Activated CD4-positive, alpha-beta memory T cell treated with anti-CD3 and anti-CD28 coated beads, Interleukin-2, amount 10 ng/mL, durations not matched to agents 7 days and 5 days (primary cell): ENCODE data around the gene ZFYVE28. TPM values are rescaled to one million over a fixed set of nuclear protein-coding genes. Genes with fewer than 3 reads are reported as not detected.

ENCODE experiments used
- CTCF ChIA-PET: fragments of 350-600 bp; sonication (Branson Sonifier 250); formaldehyde crosslinking; loops from one replicate; lab custom pipeline; 2021; ENCODE audit warnings: antibody characterized with exemption, inconsistent platforms; lab: Charles Lee
- POLR2A ChIA-PET: fragments of 350-600 bp; sonication (Branson Sonifier 250); formaldehyde crosslinking; loops from one replicate; lab custom pipeline; 2021; ENCODE audit warnings: antibody characterized with exemption; lab: Charles Lee
- DNase-seq: peaks from one replicate; pipeline ENCODE4 v3.0.0-alpha.2; 2020
- H3K27ac Mint-ChIP-seq: one replicate; pipeline ENCODE4 v1.8.0; 2021; ENCODE audit warnings: mild to moderate bottlenecking, mixed read lengths
- H3K27me3 Mint-ChIP-seq: one replicate; pipeline ENCODE4 v1.8.0; 2021; ENCODE audit warnings: mixed read lengths
- H3K36me3 Mint-ChIP-seq: one replicate; pipeline ENCODE4 v1.8.0; 2021; ENCODE audit warnings: low read depth, mixed read lengths
- H3K4me1 Mint-ChIP-seq: one replicate; pipeline ENCODE4 v1.8.0; 2021; ENCODE audit warnings: mixed read lengths
- H3K4me3 Mint-ChIP-seq: one replicate; pipeline ENCODE4 v1.8.0; 2021; ENCODE audit warnings: mild to moderate bottlenecking, mixed read lengths
- H3K9me3 Mint-ChIP-seq: one replicate; pipeline ENCODE4 v1.8.0; 2021; ENCODE audit warnings: mixed read lengths
- total RNA-seq, 2 experiments: library from RNA; stranded (reverse); gene quantifications; one replicate each; pipeline ENCODE4 v1.2.3, GENCODE V29; 2021

ZFYVE28 gene
- total RNA-seq, 2 experiments from 2014 or later = 38.9 to 40.1 TPM

DNA sequence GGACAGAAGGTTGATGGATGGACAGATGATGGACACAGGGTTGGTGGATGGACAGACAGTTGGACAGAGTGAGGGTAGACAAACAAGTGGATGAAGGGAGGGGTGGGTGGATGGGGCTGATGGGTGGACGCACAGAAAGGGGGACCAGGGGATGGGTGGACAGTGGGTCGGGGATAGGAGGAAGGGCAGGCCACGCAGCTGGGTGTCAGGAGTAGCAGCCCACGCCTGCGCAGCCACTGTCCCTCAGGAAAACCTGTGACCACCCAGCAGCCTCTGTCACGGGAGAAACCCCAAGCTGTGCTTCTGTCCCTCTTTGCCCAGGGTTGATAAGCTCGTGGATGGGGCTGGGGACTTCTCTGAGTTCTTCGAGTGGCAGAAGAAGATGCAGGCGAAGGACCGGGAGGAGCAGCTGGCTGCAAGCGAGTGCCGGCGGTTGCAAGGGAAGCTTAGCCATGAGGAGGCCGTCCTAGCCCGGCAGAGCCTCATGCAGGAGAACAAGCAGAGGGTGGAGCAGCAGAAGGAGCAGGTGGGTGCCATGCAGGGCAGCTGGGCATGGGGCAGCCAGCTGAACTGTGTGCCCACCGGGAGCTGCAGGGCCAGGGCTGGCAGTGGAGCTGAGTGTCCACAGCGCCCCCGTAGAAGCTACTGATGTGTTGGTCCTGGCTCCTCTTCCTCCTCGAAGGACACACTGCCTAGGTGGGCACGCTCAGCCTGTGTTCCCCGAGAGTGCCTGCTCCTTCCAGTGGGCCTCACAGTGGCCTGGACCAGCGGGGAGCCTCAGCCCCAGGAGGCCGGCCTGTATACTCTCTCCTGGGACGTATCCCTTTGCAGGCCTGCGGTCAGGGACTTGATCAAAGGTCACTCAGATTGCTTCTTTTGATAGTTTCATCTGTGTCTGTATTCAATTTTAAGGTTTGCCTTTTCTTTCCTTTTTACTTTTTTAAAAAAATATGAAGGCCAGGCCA lies 33.7 kb upstream of the ZFYVE28 start:
- Mint-ChIP-seq H3K4me3 (no peak overlapping the region), H3K27me3 (peaks cover 2% of the 10 kb centered on the region), H3K36me3 (no peaks in the 10 kb centered on the region), H3K4me1 (no peaks in the 10 kb centered on the region), H3K27ac (no peak overlapping the region), H3K9me3 (no peaks in the 10 kb centered on the region)
- ChIA-PET CTCF (no interaction called here), POLR2A (no interaction called here)
- no peak for DNase-seq

DNA sequence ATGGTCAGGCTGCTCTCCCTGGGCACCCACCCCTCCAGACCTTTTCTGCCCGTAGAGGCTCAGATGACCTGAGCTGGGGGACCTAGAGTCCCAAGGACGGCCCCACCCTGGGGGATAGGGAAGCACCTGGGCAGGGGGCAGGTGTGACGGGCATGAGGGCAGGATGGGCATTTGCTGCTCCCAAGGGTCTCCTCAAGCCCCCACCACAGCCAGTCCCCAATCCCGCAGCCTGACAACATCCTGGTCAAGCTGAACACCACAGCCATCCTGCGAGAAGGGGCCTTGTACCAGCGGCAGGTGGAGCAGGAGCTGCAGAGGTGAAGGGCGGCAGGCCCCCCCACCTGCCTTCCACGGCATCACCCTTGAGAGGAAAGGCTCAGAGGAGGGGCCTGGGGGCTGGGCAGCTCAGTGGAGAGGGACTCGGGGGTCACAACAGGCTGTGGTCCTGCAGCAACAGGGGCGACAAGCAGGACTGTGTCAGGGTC lies 32.6 kb upstream of the ZFYVE28 start:
- H3K9me3 Mint-ChIP-seq = no peaks in the 10 kb centered on the region
- H3K4me1 Mint-ChIP-seq = no peaks in the 10 kb centered on the region
- DNase-seq = no peak
- ChIA-PET CTCF (no interaction called here), POLR2A (interaction anchor here (0.8 kb wide), 1 partner anchor 222 kb away, joined by 3 read pairs; no protein-coding TSS in a partner anchor)
- H3K4me3 Mint-ChIP-seq = no peak overlapping the region
- H3K27me3 Mint-ChIP-seq = peaks cover 2% of the 10 kb centered on the region
- no peak overlapping the region for H3K27ac Mint-ChIP-seq
- no peaks in the 10 kb centered on the region for H3K36me3 Mint-ChIP-seq

DNA sequence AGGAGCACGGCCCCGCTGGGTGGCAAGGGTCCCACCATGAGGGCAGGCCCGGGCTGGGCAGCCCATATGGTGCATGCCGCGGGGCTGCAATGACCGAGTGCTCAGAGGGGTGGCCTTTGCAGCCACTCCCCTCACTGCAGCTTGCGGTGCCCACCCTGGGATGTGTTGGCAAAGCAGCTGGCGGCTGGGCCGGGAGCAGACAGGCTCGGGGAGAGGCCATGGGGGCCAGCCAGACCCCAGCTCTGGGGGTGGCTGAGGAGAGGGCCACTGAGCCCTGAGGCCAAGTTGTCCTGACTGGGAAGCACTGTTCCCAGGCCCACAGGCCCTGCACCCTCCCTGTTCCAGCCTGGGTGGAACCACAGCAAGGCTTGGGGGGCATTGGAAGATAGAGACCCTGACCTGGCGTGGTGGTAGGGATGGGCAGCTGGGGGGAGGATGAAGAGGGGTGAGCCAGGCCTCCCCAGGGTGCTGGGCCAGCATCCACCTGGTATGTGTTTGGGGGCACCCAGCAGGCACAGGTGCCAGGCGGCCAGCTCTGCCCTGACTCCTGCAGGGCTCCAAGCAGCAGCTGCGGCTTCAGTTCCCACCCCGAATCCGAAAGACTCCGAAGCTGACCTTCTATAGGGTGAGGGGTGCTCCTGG lies 32.1 kb upstream of the ZFYVE28 start:
- H3K36me3 Mint-ChIP-seq = no peaks in the 10 kb centered on the region

DNA sequence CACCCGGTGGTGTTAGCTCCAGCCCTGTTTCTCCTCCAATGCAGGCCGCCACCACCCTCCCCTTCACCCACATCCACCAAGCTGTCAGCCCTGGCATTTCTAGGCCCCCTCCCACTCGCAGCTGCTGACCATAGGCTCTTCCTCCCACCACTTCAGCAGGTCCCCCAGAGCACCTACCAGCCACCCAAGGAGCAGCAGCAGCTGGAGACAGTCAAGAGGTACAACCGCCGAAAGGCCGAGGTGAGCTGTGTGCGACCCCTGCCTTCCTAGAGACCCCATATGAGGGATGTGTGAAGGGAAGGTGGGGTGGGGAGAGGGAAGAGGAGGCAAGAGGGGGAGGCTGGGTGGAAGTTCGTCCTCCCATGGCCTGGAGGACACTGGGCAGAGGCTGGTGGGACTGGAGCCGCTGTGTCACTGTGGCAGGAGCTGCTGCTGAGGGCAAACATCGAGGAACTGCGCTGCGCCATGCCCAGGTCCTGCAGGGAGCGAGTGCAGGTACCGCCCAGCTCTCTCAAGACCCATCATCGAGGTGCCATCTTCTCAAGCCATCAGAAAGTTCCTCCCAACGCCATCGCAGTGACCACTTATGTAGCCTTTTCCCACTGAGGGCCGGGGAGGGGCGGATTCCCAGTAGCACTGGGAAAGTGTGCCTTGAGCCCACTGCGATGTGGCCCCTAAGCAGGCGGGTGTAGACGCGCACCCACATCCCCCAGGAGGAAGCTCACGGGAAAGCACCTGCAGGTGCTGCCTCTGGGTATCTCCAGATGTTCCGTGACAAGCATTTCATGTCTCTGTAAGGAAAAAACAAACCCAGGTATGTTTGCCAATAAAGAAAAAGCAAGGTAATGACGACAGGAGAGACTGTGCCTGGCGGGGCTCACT lies 31.3 kb upstream of the ZFYVE28 start:
- CTCF ChIA-PET = no interaction called here
- DNase-seq = no peak
- Mint-ChIP-seq H3K9me3 (no peaks in the 10 kb centered on the region), H3K4me1 (no peaks in the 10 kb centered on the region), H3K27me3 (peaks cover 2% of the 10 kb centered on the region), H3K4me3 (no peak overlapping the region), H3K27ac (no peak overlapping the region), H3K36me3 (no peaks in the 10 kb centered on the region)
- POLR2A ChIA-PET = interaction anchor here (0.8 to 1.4 kb wide), 2 partner anchors 223 to 229 kb away, joined by 3 read pairs; no protein-coding TSS in a partner anchor

More for the DNA sequence above, 32.1 kb upstream of the ZFYVE28 start:
- no peak for DNase-seq
- ChIA-PET CTCF (no interaction called here), POLR2A (interaction anchor here (0.8 kb wide), 1 partner anchor 222 kb away, joined by 3 read pairs; no protein-coding TSS in a partner anchor)
- H3K4me1 Mint-ChIP-seq = no peaks in the 10 kb centered on the region
- H3K4me3 Mint-ChIP-seq = no peak overlapping the region
- H3K27ac Mint-ChIP-seq = no peak overlapping the region
- H3K9me3 Mint-ChIP-seq = no peaks in the 10 kb centered on the region
- H3K27me3 Mint-ChIP-seq = peaks cover 2% of the 10 kb centered on the region

DNA sequence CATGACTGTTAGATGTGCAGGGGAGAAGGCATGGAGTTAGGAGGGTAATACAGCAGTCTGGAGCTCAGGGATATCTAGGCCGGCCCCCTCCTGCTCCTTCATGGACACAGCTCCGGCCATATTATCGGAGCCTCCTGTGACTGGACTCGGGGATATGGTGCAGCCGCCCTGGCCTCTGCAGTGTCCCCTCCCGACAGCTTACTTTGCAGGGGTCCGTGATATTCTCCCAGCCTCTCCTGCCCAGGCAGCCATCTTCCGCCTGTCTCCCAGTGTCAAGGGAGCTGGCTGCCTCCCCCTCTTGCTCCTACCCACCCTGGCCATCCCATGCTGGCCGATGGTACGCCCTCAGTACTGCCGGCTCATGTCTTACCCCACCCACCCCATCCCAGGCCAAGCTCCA lies 30.6 kb upstream of the ZFYVE28 start:
- Mint-ChIP-seq H3K4me3 (no peak overlapping the region), H3K9me3 (no peaks in the 10 kb centered on the region), H3K36me3 (no peaks in the 10 kb centered on the region), H3K27me3 (peaks cover 2% of the 10 kb centered on the region), H3K4me1 (no peaks in the 10 kb centered on the region), H3K27ac (no peak overlapping the region)
- DNase-seq = no peak
- POLR2A ChIA-PET = interaction anchor here (1.4 kb wide), 1 partner anchor 229 kb away, joined by 3 read pairs; no protein-coding TSS in a partner anchor
- CTCF ChIA-PET = no interaction called here

DNA sequence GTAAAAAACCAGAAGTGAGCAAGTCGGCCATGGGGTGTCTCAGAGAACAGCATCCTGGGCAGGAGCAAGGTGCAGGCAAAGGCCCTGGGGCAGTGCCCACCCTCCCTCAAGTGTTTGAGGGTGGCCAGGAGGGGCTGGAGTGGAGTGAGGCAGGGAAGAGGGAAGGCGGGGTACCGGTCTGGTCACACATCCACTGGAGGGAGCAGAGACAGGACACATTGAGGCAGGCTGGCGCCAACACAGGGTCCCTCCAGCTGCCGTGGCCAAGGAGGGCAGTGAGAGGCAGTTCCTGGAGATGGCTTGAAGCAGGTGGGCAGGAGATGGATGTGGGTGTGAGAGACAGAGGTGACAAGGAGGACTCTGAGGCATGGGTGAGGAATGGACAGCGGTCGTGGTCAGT lies 30.1 kb upstream of the ZFYVE28 start:
- no peak for DNase-seq
- H3K4me3 Mint-ChIP-seq = no peak overlapping the region
- ChIA-PET POLR2A (interaction anchor here (1.4 kb wide), 1 partner anchor 228 kb away, joined by 3 read pairs; no protein-coding TSS in a partner anchor), CTCF (no interaction called here)
- no peaks in the 10 kb centered on the region for H3K9me3 Mint-ChIP-seq
- H3K4me1 Mint-ChIP-seq = no peaks in the 10 kb centered on the region
- H3K36me3 Mint-ChIP-seq = no peaks in the 10 kb centered on the region
- no peak overlapping the region for H3K27ac Mint-ChIP-seq
- peaks cover 2% of the 10 kb centered on the region for H3K27me3 Mint-ChIP-seq

DNA sequence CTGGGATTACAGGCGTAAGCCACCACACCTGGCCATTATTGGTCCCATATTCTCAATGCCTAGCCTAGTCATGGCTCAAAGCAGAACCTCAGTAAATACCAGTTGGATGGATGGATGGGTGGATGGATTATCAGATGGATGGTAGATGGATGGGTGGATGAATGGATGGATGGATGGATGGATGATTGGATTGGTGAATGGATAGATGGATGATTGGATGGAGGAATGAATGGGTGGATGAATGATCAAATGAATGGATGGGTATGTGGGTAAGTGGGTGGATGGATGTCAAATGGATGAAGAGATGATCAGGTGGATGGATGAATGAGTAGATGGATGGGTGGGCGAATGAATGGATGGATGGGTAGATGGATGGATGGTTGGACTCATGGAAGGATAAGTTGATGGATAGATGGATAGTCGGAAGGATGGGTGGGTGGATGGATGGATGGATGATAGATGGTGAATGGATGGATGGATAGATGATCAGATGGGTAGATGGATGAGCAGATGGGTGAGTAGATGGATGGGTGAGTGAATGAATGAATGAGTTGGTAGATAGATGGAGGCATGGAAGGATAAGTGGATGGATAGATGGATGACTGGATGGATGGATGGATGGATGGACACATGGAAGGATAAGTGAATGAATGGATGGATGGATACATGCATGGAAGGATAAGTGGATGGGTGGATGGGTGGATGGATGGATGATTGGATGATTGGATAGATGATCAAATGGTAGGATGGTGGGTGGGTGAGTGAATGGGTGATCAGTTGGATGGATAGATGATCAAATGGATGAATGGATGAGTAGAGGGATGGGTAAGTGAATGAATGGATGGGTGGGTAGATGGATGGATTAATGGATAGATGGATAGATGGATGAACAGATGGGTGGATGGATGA lies 28.5 kb upstream of the ZFYVE28 start:
- POLR2A ChIA-PET = no interaction called here
- H3K36me3 Mint-ChIP-seq = no peaks in the 10 kb centered on the region
- H3K27ac Mint-ChIP-seq = no peak overlapping the region
- H3K4me1 Mint-ChIP-seq = no peaks in the 10 kb centered on the region
- CTCF ChIA-PET = no interaction called here
- H3K9me3 Mint-ChIP-seq = no peaks in the 10 kb centered on the region
- no peak overlapping the region for H3K4me3 Mint-ChIP-seq
- peaks cover 2% of the 10 kb centered on the region for H3K27me3 Mint-ChIP-seq
- no peak for DNase-seq

DNA sequence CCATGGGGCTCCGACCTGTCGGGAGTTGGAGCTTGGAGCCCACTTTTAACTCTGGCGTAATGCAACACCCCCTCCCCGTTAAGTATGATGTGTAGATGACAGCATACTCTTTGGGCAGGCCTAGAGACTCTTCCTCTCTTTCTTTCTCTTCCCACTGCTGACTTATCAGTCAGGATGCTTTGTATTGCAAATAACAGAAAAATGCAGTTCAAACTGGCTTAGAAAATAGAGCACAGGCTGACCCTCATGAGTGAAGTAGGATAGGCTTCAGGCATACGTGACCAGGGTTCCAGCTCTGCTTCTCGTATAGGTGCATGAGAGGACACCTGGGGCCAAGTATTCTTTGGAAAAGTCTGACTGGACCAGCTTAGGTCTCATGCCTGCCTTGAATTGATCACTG lies 27.1 kb upstream of the ZFYVE28 start:
- no peaks in the 10 kb centered on the region for H3K36me3 Mint-ChIP-seq

DNA sequence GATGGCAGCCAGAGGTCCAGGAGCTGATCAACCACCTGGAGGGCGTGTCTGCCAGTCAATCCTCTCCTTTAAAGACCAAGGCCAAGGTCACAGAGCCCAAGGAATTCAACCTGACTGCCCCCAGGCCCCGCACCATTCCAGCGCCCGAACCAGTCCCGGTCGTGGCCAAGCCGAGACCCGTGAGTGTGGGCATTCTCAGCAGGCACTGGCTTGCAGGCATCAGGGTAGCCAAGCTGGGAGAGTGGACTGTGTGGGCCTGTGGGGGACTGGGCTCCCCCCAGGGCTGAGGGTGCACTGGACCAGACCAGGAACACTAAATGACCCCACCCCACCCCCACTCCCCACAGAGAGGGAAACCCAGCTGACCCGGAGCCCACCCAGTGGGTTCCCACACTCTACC lies 26.7 kb upstream of the ZFYVE28 start:
- Mint-ChIP-seq H3K4me3 (no peak overlapping the region), H3K9me3 (no peaks in the 10 kb centered on the region), H3K36me3 (no peaks in the 10 kb centered on the region), H3K27me3 (no peaks in the 10 kb centered on the region), H3K27ac (no peak overlapping the region), H3K4me1 (peaks cover 5% of the 10 kb centered on the region)
- CTCF ChIA-PET = interaction anchor here (0.7 kb wide), 1 partner anchor 225 kb away, joined by 3 read pairs; no protein-coding TSS in a partner anchor
- POLR2A ChIA-PET = interaction anchor here (1.5 kb wide), 1 partner anchor 437 kb away, joined by 3 read pairs; the partner anchor contains the start of gene NELFA
- no peak for DNase-seq

More for the DNA sequence above, 27.1 kb upstream of the ZFYVE28 start:
- Mint-ChIP-seq H3K9me3 (no peaks in the 10 kb centered on the region), H3K4me3 (no peak overlapping the region), H3K27me3 (no peaks in the 10 kb centered on the region), H3K4me1 (peaks cover 5% of the 10 kb centered on the region), H3K27ac (no peak overlapping the region)
- DNase-seq = no peak
- ChIA-PET POLR2A (no interaction called here), CTCF (interaction anchor here (0.7 kb wide), 1 partner anchor 226 kb away, joined by 3 read pairs; no protein-coding TSS in a partner anchor)

DNA sequence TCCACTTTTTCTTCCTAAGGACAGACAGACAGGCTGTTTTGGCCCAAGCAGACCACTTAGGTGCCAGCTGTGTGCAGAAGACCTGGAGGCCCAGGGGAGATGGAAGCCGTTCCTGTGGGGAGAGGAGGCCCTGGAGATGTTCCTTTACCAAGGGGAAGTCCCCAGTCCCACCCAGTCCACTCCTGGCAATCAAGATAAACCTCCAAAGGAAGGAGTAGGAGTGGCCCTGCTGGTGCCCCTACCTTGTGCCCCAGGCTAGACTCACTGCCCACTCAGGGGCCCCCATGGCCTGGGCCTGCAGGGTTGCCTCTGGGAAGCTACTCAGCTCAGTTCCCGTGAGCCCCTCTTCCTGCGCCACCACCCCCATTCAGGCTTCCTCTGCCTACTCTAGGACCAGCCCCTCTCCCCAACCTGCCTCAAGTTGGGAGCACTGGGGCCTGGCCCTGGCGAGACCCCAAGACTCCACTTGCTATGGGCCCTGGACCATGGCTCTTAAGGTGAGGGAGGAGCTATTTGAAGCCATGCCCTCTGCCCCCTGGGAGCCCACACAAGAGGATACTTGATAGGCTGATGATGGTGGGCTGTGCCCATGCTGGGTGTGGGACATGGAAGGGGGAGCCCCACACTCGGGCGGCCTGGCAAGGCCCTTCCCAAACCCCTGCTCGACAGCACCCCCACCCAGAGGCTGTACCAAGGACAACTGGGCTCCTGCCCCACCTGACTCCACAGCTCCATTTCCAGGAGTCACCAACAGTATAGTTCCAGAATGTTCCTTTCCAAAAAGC lies 25.7 kb upstream of the ZFYVE28 start:
- Mint-ChIP-seq H3K27ac (no peak overlapping the region), H3K27me3 (no peaks in the 10 kb centered on the region), H3K4me1 (peaks cover 5% of the 10 kb centered on the region), H3K36me3 (no peaks in the 10 kb centered on the region), H3K9me3 (no peaks in the 10 kb centered on the region), H3K4me3 (no peak overlapping the region)
- CTCF ChIA-PET = interaction anchor here (0.5 to 2.3 kb wide), 4 partner anchors 23 to 224 kb away, joined by 3 to 5 read pairs (median 4); no protein-coding TSS in a partner anchor
- POLR2A ChIA-PET = interaction anchor here (1.0 to 1.5 kb wide), 3 partner anchors 24 to 436 kb away, joined by 3 to 5 read pairs (median 3); partner anchors contain the start of genes NELFA and RNF4
- DNase-seq = no peak
